GM12864 (cell line): ENCODE results near the gene ATXN7.

ENCODE experiments used
- DNase-seq: peaks from one replicate; pipeline ENCODE4 v3.0.0-alpha.2; 2011; ENCODE audit warnings: low read depth
- H3K4me3 ChIP-seq: 2 replicates; pipeline ENCODE4 v1.5.1; 2011; ENCODE audit warnings: mild to moderate bottlenecking, low read depth, low read length, control low read depth
- CTCF ChIP-seq: IDR thresholded peaks from 2 replicates; pipeline ENCODE4 v1.5.1; 2011; ENCODE audit warnings: low read depth, mild to moderate bottlenecking, moderate library complexity, low read length, control low read depth, inconsistent platforms; ENCODE audit errors: missing control alignments

ATXN7 gene

GRCh38 chr3:63922491-63923199, 59.0 kb downstream of the ATXN7 start:
- DNase-seq, result no peak
- TF ChIP-seq CTCF, result no peak
- no peak overlapping the region for H3K4me3 ChIP-seq

- TF ChIP-seq CTCF, result no peak
Measured at GRCh38 chr3:63926309-63926708, 62.6 kb downstream of the ATXN7 start.

GRCh38 chr3:63927422-63928280, 64.0 kb downstream of the ATXN7 start:
- DNase-seq, result no peak

More at GRCh38 chr3:63926309-63926708, 62.6 kb downstream of the ATXN7 start:
- no peak for DNase-seq
- no peak overlapping the region for H3K4me3 ChIP-seq

GRCh38 chr3:63931290-63931689, 67.6 kb downstream of the ATXN7 start:
- DNase-seq, result no peak
- TF ChIP-seq CTCF, result no peak
- H3K4me3 ChIP-seq, result no peak overlapping the region

More at GRCh38 chr3:63927422-63928280, 64.0 kb downstream of the ATXN7 start:
- H3K4me3 ChIP-seq, result no peak overlapping the region
- no peak for TF ChIP-seq CTCF

- no peak overlapping the region for H3K4me3 ChIP-seq
- DNase-seq, result no peak
- no peak for TF ChIP-seq CTCF
Measured at GRCh38 chr3:63932509-63933212, 69.0 kb downstream of the ATXN7 start.

GRCh38 chr3:63933459-63933858, 69.8 kb downstream of the ATXN7 start:
- TF ChIP-seq CTCF, result no peak
- no peak for DNase-seq
- H3K4me3 ChIP-seq, result no peak overlapping the region
